HG02840 (cell line): ENCODE data around the gene EPHB6.

Experiments used
- ATAC-seq: cut with Tn5 transposase; IDR thresholded peaks from one replicate; pipeline ENCODE4 v1.9.1; 2021; ENCODE audit warnings: mild to moderate bottlenecking, moderate library complexity, moderate number of reproducible peaks; ENCODE audit not compliant: unreplicated experiment, low FRiP score

Gene EPHB6

GRCh38 chr7:142916508-142916907, 61.6 kb downstream of the EPHB6 start:
- no peak for ATAC-seq

- ATAC-seq, result no peak
These were observed 62.6 kb downstream of the EPHB6 start for GRCh38 chr7:142917447-142917846.

GRCh38 chr7:142918901-142919300, 64.0 kb downstream of the EPHB6 start:
- ATAC-seq, result no peak

GRCh38 chr7:142919656-142920055, 64.8 kb downstream of the EPHB6 start:
- no peak for ATAC-seq
